NCI-H187 (cell line): ENCODE results near the gene IYD.
"Not testable (repeated sequence)": the region's sequence is repeated elsewhere in the genome, so short reads cannot be mapped to it uniquely, and the experiment has no call there.

Experiments used
- DNase-seq, 2 experiments: peaks; one replicate each; lab custom pipeline; 2025; lab: John Stamatoyannopoulos, UW

Gene IYD

GRCh38 chr6:150352321-150353296 is 16.2 kb upstream of the IYD start:
- DNase-seq, result no peak

GRCh38 chr6:150353445-150353844 is 15.4 kb upstream of the IYD start:
- no peak for DNase-seq

GRCh38 chr6:150354754-150355571 is 13.8 kb upstream of the IYD start:
- no peak for DNase-seq

GRCh38 chr6:150355932-150356331 is 12.9 kb upstream of the IYD start:
- DNase-seq, result no peak

GRCh38 chr6:150361876-150362275 is 6.9 kb upstream of the IYD start:
- no peak for DNase-seq

GRCh38 chr6:150363733-150364132 is 5.1 kb upstream of the IYD start:
- DNase-seq, result no peak

GRCh38 chr6:150366118-150366778 is 2.6 kb upstream of the IYD start:
- DNase-seq, result no peak

GRCh38 chr6:150369408-150369807 is 596 bp downstream of the IYD start:
- no peak for DNase-seq

GRCh38 chr6:150370112-150370511 is 1.3 kb downstream of the IYD start:
- DNase-seq, result no peak

GRCh38 chr6:150371356-150371755 is 2.5 kb downstream of the IYD start:
- no peak for DNase-seq

- DNase-seq, result no peak
Observed at GRCh38 chr6:150372051-150372450, 3.2 kb downstream of the IYD start.

GRCh38 chr6:150373260-150373701 is 4.5 kb downstream of the IYD start:
- no peak for DNase-seq

GRCh38 chr6:150374346-150374745 is 5.5 kb downstream of the IYD start:
- not testable (repeated sequence) for DNase-seq

GRCh38 chr6:150377211-150377781 is 8.5 kb downstream of the IYD start:
- no peak for DNase-seq

- DNase-seq, result no peak
Observed at GRCh38 chr6:150380256-150380655, 11.4 kb downstream of the IYD start.

GRCh38 chr6:150382171-150382570 is 13.4 kb downstream of the IYD start:
- no peak for DNase-seq

- no peak for DNase-seq
Observed at GRCh38 chr6:150391414-150391813, 22.6 kb downstream of the IYD start.

GRCh38 chr6:150391890-150392289 is 23.1 kb downstream of the IYD start:
- no peak for DNase-seq

GRCh38 chr6:150392452-150393220 is 23.8 kb downstream of the IYD start:
- DNase-seq, result no peak

GRCh38 chr6:150394053-150394898 is 25.5 kb downstream of the IYD start:
- no peak for DNase-seq
